Left colon (tissue), 2 donors: Measurements from ENCODE around the gene XRN1. TPM values are rescaled to one million over a fixed set of nuclear protein-coding genes. Genes with fewer than 3 reads are reported as not detected.
"Not testable (repeated sequence)": the region's sequence is repeated elsewhere in the genome, so short reads cannot be mapped to it uniquely, and the experiment has no call there.

Experiments
- ATAC-seq: fragments of 200-7000 bp; cut with Tn5 transposase; one replicate; pipeline ENCODE4 v1.9.1; 2020; ENCODE audit warnings: mild to moderate bottlenecking, moderate library complexity
- DNase-seq, 2 donors: peaks; one replicate each; pipeline ENCODE4 v3.0.0-alpha.2; 2020
- intact Hi-C, 2 donors: fragments of 100-400 bp; cut with DNase I in 1 of 2; cut with micrococcal nuclease in 1 of 2; formaldehyde crosslinking; loops; one replicate each; pipeline versions ENCODE4 v1.11.2 to v1.14.0; 2022; cut with DNase I, micrococcal nuclease
- total RNA-seq, 2 donors: library from RNA; stranded (reverse); fragmentation: NEBNext Ultra II Directional; extraction: Animal tissue kit (Norgen Biotek cat#: 25700); gene quantifications; one replicate each; pipeline ENCODE4 v1.2.1, GENCODE V29; 2021
- donor health status: DM: no; HTN: no; CAD: no.
- donor health status: DM: yes; HTN: yes; CAD: no.

Gene XRN1
- total RNA-seq, 2 donors from 2014 or later: 46.1 to 46.9 TPM

- intact Hi-C loops, DNase-seq, ATAC-seq: not testable (repeated sequence)
Observed at GRCh38 chr3:142443060-142443459, 4.8 kb downstream of the XRN1 start.

GRCh38 chr3:142439499-142440220, 8.2 kb downstream of the XRN1 start:
- DNase-seq, ATAC-seq, intact Hi-C loops: not testable (repeated sequence)

- ATAC-seq, DNase-seq, intact Hi-C loops: not testable (repeated sequence)
Observed at GRCh38 chr3:142438096-142438495, 9.7 kb downstream of the XRN1 start.

GRCh38 chr3:142436951-142437585, 10.8 kb downstream of the XRN1 start:
- intact Hi-C loops: no loop called here
- DNase-seq: no peak

GRCh38 chr3:142434503-142434902, 13.3 kb downstream of the XRN1 start:
- intact Hi-C loops: no loop called here
- no peak for ATAC-seq
- no peak for DNase-seq

More at GRCh38 chr3:142436951-142437585, 10.8 kb downstream of the XRN1 start:
- peak; percentile 51 for ATAC-seq

GRCh38 chr3:142433110-142433509, 14.7 kb downstream of the XRN1 start:
- intact Hi-C loops: no loop called here
- DNase-seq (no peak), ATAC-seq (no peak)

- ATAC-seq (no peak), DNase-seq (no peak)
- intact Hi-C loops: no loop called here
Observed at GRCh38 chr3:142429582-142429981, 18.3 kb downstream of the XRN1 start.

GRCh38 chr3:142424754-142425153, 23.1 kb downstream of the XRN1 start:
- DNase-seq (no peak), ATAC-seq (no peak)
- intact Hi-C loops: no loop called here

- intact Hi-C loops: no loop called here
- ATAC-seq: no peak
- DNase-seq: no peak
Observed at GRCh38 chr3:142418926-142419592, 28.8 kb downstream of the XRN1 start.

- intact Hi-C loops: no loop called here
- ATAC-seq (peak; percentile 49), DNase-seq (no peak)
Observed at GRCh38 chr3:142417302-142417701, 30.5 kb downstream of the XRN1 start.

- ATAC-seq, intact Hi-C loops, DNase-seq: not testable (repeated sequence)
Observed at GRCh38 chr3:142400537-142400936, 47.3 kb downstream of the XRN1 start.

- no peak for ATAC-seq
- intact Hi-C loops: no loop called here
- DNase-seq: no peak
Observed at GRCh38 chr3:142394921-142395622, 52.8 kb downstream of the XRN1 start.

GRCh38 chr3:142385078-142385477, 62.8 kb downstream of the XRN1 start:
- intact Hi-C loops: no loop called here
- no peak for ATAC-seq
- no peak for DNase-seq

- no peak for ATAC-seq
- intact Hi-C loops: no loop called here
- no peak for DNase-seq
Observed at GRCh38 chr3:142374687-142375086, 73.2 kb downstream of the XRN1 start.

- intact Hi-C loops, DNase-seq, ATAC-seq: not testable (repeated sequence)
Observed at GRCh38 chr3:142369576-142369975, 78.3 kb downstream of the XRN1 start.

- intact Hi-C loops: no loop called here
- ATAC-seq (no peak), DNase-seq (no peak)
Observed at GRCh38 chr3:142366434-142366833, 81.4 kb downstream of the XRN1 start.

- ATAC-seq (no peak), DNase-seq (no peak)
- intact Hi-C loops: no loop called here
Observed at GRCh38 chr3:142363936-142364467, 83.8 kb downstream of the XRN1 start.

- DNase-seq, intact Hi-C loops, ATAC-seq: not testable (repeated sequence)
Observed at GRCh38 chr3:142363433-142363832, 84.4 kb downstream of the XRN1 start.

GRCh38 chr3:142359367-142359766, 88.5 kb downstream of the XRN1 start:
- ATAC-seq: no peak
- intact Hi-C loops: no loop called here
- no peak for DNase-seq
